ENCODE measurements around the gene GRM3. TPM values are rescaled to one million over a fixed set of nuclear protein-coding genes. Genes with fewer than 3 reads are reported as not detected.

GRM3 gene
- polyA plus RNA-seq, 12 donors: 0.07 to 0.37 (median 0.18) TPM; not detected in 5

GRCh38 chr7:86692755-86693154 is 49.0 kb downstream of the GRM3 start:
- DNase-seq: no peak

GRCh38 chr7:86706406-86706805 is 62.7 kb downstream of the GRM3 start:
- no peak for DNase-seq

GRCh38 chr7:86708031-86708680 is 64.4 kb downstream of the GRM3 start:
- DNase-seq: no peak

- no peak for DNase-seq
Observed at GRCh38 chr7:86720306-86720705, 76.6 kb downstream of the GRM3 start.

GRCh38 chr7:86733783-86734182 is 90.1 kb downstream of the GRM3 start:
- no peak for DNase-seq

- DNase-seq: no peak
Observed at GRCh38 chr7:86745013-86745745, 101.5 kb downstream of the GRM3 start.

- no peak for DNase-seq
Observed at GRCh38 chr7:86747698-86748097, 104.0 kb downstream of the GRM3 start.

GRCh38 chr7:86748201-86748600 is 104.5 kb downstream of the GRM3 start:
- no peak for DNase-seq

GRCh38 chr7:86748843-86749719 is 105.4 kb downstream of the GRM3 start:
- DNase-seq: peak; percentile 41

GRCh38 chr7:86749741-86750665 is 106.3 kb downstream of the GRM3 start:
- no peak for DNase-seq

- no peak for DNase-seq
Observed at GRCh38 chr7:86760236-86760635, 116.5 kb downstream of the GRM3 start.

- no peak for DNase-seq
Observed at GRCh38 chr7:86762129-86762528, 118.4 kb downstream of the GRM3 start.

- no peak for DNase-seq
Observed at GRCh38 chr7:86765931-86766330, 122.2 kb downstream of the GRM3 start.

- no peak for DNase-seq
Observed at GRCh38 chr7:86768394-86768793, 124.7 kb downstream of the GRM3 start.

- no peak for DNase-seq
Observed at GRCh38 chr7:86768967-86769760, 125.5 kb downstream of the GRM3 start.

- DNase-seq: no peak
Observed at GRCh38 chr7:86773309-86773708, 129.6 kb downstream of the GRM3 start.

GRCh38 chr7:86775203-86775602 is 131.5 kb downstream of the GRM3 start:
- DNase-seq: no peak

GRCh38 chr7:86776136-86776535 is 132.4 kb downstream of the GRM3 start:
- no peak for DNase-seq

GRCh38 chr7:86778271-86778670 is 134.6 kb downstream of the GRM3 start:
- no peak for DNase-seq

- peak; percentile 2 for DNase-seq
Observed at GRCh38 chr7:86784765-86785164, 141.1 kb downstream of the GRM3 start.

GRCh38 chr7:86785641-86786040 is 141.9 kb downstream of the GRM3 start:
- no peak for DNase-seq
